ENCODE measurements around the gene SAMD1. TPM values are rescaled to one million over a fixed set of nuclear protein-coding genes. Genes with fewer than 3 reads are reported as not detected.

The SAMD1 gene
- total RNA-seq, 1 experiment from 2014 or later, result 62.2 TPM

DNA sequence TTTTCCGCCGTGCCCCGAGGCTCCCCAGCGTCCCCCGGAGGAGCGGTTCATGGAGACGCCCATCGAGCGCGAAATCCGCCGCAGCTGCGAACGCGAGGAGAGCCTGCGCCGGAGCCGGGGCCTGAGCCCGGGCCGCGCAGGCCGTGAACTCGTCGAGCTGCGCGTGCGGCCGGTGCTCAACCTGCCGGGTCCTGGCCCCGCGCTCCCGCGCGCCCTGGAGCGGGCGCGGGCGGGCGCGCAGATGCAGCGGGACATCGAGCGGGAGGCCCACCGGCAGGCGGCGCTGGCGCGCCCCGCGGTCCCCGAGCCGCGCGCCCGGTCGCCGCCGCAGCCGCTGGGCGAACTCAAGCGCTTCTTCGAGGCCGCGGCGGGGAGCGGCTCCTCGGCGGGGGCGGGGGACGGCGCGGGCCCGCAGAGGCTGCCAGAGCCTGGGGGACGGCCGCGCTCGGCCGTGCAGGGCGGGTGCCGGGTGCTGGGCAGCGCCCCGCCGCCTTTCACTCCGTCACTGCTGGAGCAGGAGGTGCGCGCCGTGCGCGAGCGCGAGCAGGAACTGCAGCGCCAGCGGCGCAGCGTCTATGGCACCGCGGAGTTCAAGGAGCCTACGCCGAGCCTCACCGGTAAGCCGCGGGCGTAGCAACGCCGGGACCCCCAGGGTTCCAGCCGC lies 17.2 kb downstream of the SAMD1 start:
- ATAC-seq, result peak; percentile 56
- Histone ChIP-seq H3K27me3 (ENCODE audit: low read length) (no peaks in the 10 kb centered on the region), H3K27ac (ENCODE audit: low read length) (no peak overlapping the region), H2AFZ (ENCODE audit: low read length) (peak overlapping the region; percentile 95), H3K9me3 (ENCODE audit: low read length) (no peaks in the 10 kb centered on the region), H3K4me1 (ENCODE audit: insufficient read depth, low read length) (peaks cover 19% of the 10 kb centered on the region), H3K79me2 (ENCODE audit: low read length) (peaks cover 13% of the 10 kb centered on the region; the same call in 1 of the 2 replicates), H3K9me2 (replicated peaks; ENCODE audit: low read length) (no peaks in the 10 kb centered on the region), H3K36me3 (ENCODE audit: low read depth, low read length) (no peaks in the 10 kb centered on the region), H3F3A (ENCODE audit: low read length, unreplicated experiment) (no peaks in the 10 kb centered on the region), H3K4me2 (ENCODE audit: low read length) (peak overlapping the region; percentile 98), H4K20me1 (ENCODE audit: low read length) (no peaks in the 10 kb centered on the region), H3K4me3 (ENCODE audit: low read length) (peak overlapping the region; percentile 77), H3K9ac (ENCODE audit: low read length) (peak overlapping the region; percentile 38)
- peak; percentile 80 for DNase-seq
- TF ChIP-seq EZH2 (IDR thresholded peaks at IDR 0.05; ENCODE audit: low read length, unreplicated experiment), result no peak
- TF ChIP-seq, protein P1, sequence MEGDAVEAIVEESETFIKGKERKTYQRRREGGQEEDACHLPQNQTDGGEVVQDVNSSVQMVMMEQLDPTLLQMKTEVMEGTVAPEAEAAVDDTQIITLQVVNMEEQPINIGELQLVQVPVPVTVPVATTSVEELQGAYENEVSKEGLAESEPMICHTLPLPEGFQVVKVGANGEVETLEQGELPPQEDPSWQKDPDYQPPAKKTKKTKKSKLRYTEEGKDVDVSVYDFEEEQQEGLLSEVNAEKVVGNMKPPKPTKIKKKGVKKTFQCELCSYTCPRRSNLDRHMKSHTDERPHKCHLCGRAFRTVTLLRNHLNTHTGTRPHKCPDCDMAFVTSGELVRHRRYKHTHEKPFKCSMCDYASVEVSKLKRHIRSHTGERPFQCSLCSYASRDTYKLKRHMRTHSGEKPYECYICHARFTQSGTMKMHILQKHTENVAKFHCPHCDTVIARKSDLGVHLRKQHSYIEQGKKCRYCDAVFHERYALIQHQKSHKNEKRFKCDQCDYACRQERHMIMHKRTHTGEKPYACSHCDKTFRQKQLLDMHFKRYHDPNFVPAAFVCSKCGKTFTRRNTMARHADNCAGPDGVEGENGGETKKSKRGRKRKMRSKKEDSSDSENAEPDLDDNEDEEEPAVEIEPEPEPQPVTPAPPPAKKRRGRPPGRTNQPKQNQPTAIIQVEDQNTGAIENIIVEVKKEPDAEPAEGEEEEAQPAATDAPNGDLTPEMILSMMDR (conservative IDR thresholded peaks at IDR 0.05; ENCODE audit: low read depth, low read length), result 0 out of 2 replicates have a peak, but pooled peaks have one; percentile 27
- POLR2A ChIA-PET (ENCODE audit: unreplicated experiment), result no interaction called here
- BruUV-seq (replicated peaks), result no TSS peak
- CTCF ChIA-PET, result interaction anchor here (0.5 to 1.1 kb wide), 3 partner anchors 9 to 393 kb away, joined by 3 to 7 read pairs (median 5); no protein-coding TSS in a partner anchor
- intact Hi-C loops (cut with micrococcal nuclease), result loop anchor here (1.0 to 10.0 kb wide), 3 partner anchors 64 to 289 kb away; no protein-coding TSS in a partner anchor

DNA sequence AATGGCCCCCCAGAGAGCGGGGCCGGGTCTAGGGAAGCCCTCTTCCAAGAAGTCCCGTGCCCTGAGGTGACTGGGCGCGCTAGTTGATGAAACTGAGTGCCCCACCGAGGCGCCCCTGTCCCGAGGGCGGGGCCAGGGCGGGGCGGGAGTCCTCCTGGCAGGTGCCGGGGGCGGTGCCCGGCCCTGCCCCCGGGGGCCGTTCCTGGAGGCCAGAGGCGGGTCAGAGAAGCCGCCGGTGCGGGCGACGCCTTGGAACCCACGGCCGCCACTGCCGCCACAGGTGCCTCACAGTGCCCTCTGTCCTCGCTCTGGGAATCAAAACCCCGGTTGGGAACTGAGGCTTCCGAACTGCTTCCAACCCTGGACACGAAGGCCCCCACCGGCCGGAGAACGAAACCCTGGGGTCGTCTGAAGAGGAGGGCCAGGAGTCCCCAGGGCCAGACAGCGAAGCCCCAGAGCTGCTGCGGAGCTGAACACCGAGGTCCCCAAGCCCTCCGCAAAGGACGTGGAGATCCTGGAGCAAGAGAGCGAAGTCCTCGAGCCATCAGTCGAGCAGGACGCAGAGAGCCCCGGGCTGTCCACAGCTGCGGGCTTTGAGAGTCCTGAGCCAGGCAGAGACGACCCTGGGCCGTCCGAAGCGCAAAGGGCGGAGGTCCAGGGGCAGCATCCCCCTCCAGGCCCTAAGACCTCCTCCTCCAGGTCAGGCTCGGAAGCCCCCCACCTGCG lies 17.9 kb downstream of the SAMD1 start, which contains the start of gene MISP3:
TSS of gene MISP3 (plus strand) at position 252 of the 726 bp plus-strand sequence. CDS start 524 bp downstream, outside the sequence.
- Histone ChIP-seq H3K4me1 (ENCODE audit: insufficient read depth, low read length) (peaks cover 19% of the 10 kb centered on the region), H3K36me3 (ENCODE audit: low read depth, low read length) (no peaks in the 10 kb centered on the region), H3K9ac (ENCODE audit: low read length) (peak within 1 kb of the TSS; percentile 38; the same call in 1 of the 2 replicates), H3K27me3 (ENCODE audit: low read length) (no peaks in the 10 kb centered on the region), H3F3A (ENCODE audit: low read length, unreplicated experiment) (no peaks in the 10 kb centered on the region), H3K4me2 (ENCODE audit: low read length) (peak within 1 kb of the TSS; percentile 98), H3K9me2 (replicated peaks; ENCODE audit: low read length) (no peaks in the 10 kb centered on the region), H4K20me1 (ENCODE audit: low read length) (no peaks in the 10 kb centered on the region), H3K27ac (ENCODE audit: low read length) (no peak within 1 kb of the TSS), H3K9me3 (ENCODE audit: low read length) (no peaks in the 10 kb centered on the region), H3K4me3 (ENCODE audit: low read length) (peak within 1 kb of the TSS; percentile 77), H2AFZ (ENCODE audit: low read length) (peak within 1 kb of the TSS; percentile 95), H3K79me2 (ENCODE audit: low read length) (peaks cover 13% of the 10 kb centered on the region; the same call in 1 of the 2 replicates)
- no peak for TF ChIP-seq EZH2phosphoT487 (IDR thresholded peaks at IDR 0.05; ENCODE audit: borderline replicate concordance, low read length)
- TF ChIP-seq, protein P1 (conservative IDR thresholded peaks at IDR 0.05; ENCODE audit: low read depth, low read length), result no peak
- TF ChIP-seq EZH2 (IDR thresholded peaks at IDR 0.05; ENCODE audit: low read length, unreplicated experiment), result no peak
- no TSS peak for BruUV-seq (replicated peaks)
- intact Hi-C loops (cut with micrococcal nuclease), result loop anchor here (1.0 to 10.0 kb wide), 3 partner anchors 65 to 288 kb away; no protein-coding TSS in a partner anchor
- ATAC-seq (peak; percentile 21), DNase-seq (peak; percentile 68)
- ChIA-PET POLR2A (ENCODE audit: unreplicated experiment) (no interaction called here), CTCF (interaction anchor here (0.5 to 1.8 kb wide), 6 partner anchors 9 to 392 kb away, joined by 3 to 13 read pairs (median 4); partner anchors contain the start of gene ASF1B)

All from PC-3 (cell line).